Sigmoid colon (tissue), 4 donors: ENCODE results near the gene ALKBH5.

ENCODE experiments used
- EP300 ChIP-seq, 4 donors: sonication (generic); formaldehyde crosslinking; IDR thresholded peaks; one replicate each; pipeline ENCODE4 v1.6.1; 2017; ENCODE audit warnings: antibody characterized with exemption in 4 of 4
- POLR2A ChIP-seq, 2 donors: fragments of 450-650 bp; IDR thresholded peaks; one replicate each; pipeline ENCODE4 v1.6.1; 2016; ENCODE audit warnings: antibody characterized with exemption in 2 of 2, mild to moderate bottlenecking in 2 of 2, moderate library complexity in 2 of 2
- POLR2AphosphoS5 ChIP-seq, 4 donors: sonication (generic); formaldehyde crosslinking; IDR thresholded peaks; one replicate each; pipeline ENCODE4 v1.6.1; 2017; ENCODE audit warnings: antibody characterized with exemption in 4 of 4
- TF ChIP-seq, protein P1 (sequence below), 4 experiments: fragments of 450-650 bp in 3 of 4; fragments of 200-600 bp in 1 of 4; IDR thresholded peaks; one replicate each; pipeline ENCODE4 v1.5.1; 2016 to 2019; ENCODE audit warnings: antibody characterized with exemption in 4 of 4, mild to moderate bottlenecking in 3 of 4, moderate library complexity in 2 of 4

DNA sequence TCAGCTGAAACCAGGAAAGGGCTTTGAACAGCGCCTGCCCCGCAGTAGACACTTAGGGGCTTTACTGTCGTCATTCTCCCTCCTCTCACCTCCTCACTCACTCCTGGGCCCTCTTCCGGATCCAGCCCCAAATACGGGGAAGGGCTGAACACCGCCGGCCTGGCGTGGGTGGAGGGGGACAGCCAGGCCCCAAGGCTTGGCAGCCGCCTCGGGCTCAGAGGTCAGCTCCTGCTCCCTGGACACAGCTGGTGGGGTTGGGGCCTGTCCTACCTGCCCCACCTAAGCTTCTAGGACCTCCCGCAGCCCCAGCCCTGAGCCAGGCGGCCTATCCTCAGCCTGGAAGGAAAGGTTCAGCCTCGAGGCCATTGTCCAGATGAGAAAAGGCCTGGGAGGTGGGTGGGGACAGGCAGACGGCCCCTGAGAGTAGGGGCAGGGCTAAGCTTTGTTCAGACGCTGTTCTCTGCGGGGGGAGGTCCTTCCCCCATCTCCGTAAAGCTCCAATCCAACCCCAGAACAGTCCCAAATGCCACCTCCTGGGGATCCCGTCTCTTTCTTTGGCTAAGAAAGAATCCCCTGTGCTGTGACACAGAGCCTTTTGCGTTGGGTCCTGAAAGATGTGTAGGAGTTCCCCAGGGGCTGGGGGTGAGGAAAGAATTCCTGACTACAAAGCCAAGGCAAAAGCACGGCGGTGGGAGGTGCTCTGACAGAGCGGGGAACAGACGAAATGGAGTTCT is 40.9 kb downstream of the ALKBH5 start:
- TF ChIP-seq, protein P1, sequence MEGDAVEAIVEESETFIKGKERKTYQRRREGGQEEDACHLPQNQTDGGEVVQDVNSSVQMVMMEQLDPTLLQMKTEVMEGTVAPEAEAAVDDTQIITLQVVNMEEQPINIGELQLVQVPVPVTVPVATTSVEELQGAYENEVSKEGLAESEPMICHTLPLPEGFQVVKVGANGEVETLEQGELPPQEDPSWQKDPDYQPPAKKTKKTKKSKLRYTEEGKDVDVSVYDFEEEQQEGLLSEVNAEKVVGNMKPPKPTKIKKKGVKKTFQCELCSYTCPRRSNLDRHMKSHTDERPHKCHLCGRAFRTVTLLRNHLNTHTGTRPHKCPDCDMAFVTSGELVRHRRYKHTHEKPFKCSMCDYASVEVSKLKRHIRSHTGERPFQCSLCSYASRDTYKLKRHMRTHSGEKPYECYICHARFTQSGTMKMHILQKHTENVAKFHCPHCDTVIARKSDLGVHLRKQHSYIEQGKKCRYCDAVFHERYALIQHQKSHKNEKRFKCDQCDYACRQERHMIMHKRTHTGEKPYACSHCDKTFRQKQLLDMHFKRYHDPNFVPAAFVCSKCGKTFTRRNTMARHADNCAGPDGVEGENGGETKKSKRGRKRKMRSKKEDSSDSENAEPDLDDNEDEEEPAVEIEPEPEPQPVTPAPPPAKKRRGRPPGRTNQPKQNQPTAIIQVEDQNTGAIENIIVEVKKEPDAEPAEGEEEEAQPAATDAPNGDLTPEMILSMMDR (IDR thresholded peaks at IDR 0.05), result no peak
- TF ChIP-seq POLR2AphosphoS5 (IDR thresholded peaks at IDR 0.05), result no peak
- no peak for TF ChIP-seq EP300 (IDR thresholded peaks at IDR 0.05)
- no peak for TF ChIP-seq POLR2A (IDR thresholded peaks at IDR 0.05)
